Upper lobe of right lung (tissue), 1 donor: ENCODE data around the gene DIMT1. TPM values are rescaled to one million over a fixed set of nuclear protein-coding genes. Genes with fewer than 3 reads are reported as not detected.

Experiments used
- ATAC-seq: fragments of 200-7000 bp; cut with Tn5 transposase; one replicate; pipeline ENCODE4 v1.9.1; 2020; ENCODE audit warnings: mild to moderate bottlenecking, moderate library complexity
- DNase-seq: peaks from one replicate; pipeline ENCODE4 v3.0.0-alpha.2; 2020
- H3K27ac ChIP-seq: fragments of 200-600 bp; one replicate; pipeline ENCODE4 v1.8.0; 2022
- H3K27me3 ChIP-seq: fragments of 200-600 bp; one replicate; pipeline ENCODE4 v1.8.0; 2022; ENCODE audit warnings: mild to moderate bottlenecking
- H3K36me3 ChIP-seq: fragments of 200-600 bp; one replicate; pipeline ENCODE4 v1.8.0; 2022
- H3K4me1 ChIP-seq: fragments of 200-600 bp; one replicate; pipeline ENCODE4 v1.8.0; 2022
- H3K4me3 ChIP-seq: fragments of 200-600 bp; one replicate; pipeline ENCODE4 v1.8.0; 2022; ENCODE audit warnings: mild to moderate bottlenecking
- H3K9me3 ChIP-seq: fragments of 200-600 bp; one replicate; pipeline ENCODE4 v1.8.0; 2022
- intact Hi-C: fragments of 100-400 bp; cut with DNase I; formaldehyde crosslinking; loops from one replicate; pipeline ENCODE4 v1.11.0; 2022
- total RNA-seq: library from RNA; stranded (reverse); fragmentation: NEBNext Ultra II Directional; extraction: Animal tissue kit (Norgen Biotek cat#: 25700); gene quantifications from one replicate; pipeline ENCODE4 v1.2.1, GENCODE V29; 2021
- TF ChIP-seq, protein P1 (sequence below): fragments of 200-600 bp; IDR thresholded peaks from one replicate; pipeline ENCODE4 v1.8.0; 2022; ENCODE audit warnings: antibody characterized with exemption
- donor health status: DM: no; HTN: yes; CAD: no; lungs with severe emphysema.

The DIMT1 gene
- total RNA-seq, 1 donor from 2014 or later: 20.9 TPM

DNA sequence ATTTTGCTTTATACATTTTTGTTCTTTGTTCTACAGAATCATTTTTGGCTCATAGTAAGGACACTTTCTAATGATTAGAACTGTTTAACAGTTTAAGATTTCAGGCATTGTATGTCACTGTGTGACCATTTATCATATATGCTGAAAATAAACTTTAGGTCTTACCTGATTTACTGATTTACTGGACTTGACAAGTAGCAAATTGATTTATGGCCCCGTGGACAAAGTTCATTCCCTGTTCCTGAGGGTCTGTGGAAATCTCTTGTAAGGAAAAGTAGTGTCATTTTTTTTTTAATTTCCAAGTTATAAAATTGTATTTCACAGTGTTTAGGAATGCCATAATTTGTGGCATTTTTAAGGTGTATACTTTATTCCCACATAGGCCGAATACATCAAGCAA, 57.0 kb downstream of the DIMT1 start:
- intact Hi-C loops: no loop called here
- TF ChIP-seq, protein P1, sequence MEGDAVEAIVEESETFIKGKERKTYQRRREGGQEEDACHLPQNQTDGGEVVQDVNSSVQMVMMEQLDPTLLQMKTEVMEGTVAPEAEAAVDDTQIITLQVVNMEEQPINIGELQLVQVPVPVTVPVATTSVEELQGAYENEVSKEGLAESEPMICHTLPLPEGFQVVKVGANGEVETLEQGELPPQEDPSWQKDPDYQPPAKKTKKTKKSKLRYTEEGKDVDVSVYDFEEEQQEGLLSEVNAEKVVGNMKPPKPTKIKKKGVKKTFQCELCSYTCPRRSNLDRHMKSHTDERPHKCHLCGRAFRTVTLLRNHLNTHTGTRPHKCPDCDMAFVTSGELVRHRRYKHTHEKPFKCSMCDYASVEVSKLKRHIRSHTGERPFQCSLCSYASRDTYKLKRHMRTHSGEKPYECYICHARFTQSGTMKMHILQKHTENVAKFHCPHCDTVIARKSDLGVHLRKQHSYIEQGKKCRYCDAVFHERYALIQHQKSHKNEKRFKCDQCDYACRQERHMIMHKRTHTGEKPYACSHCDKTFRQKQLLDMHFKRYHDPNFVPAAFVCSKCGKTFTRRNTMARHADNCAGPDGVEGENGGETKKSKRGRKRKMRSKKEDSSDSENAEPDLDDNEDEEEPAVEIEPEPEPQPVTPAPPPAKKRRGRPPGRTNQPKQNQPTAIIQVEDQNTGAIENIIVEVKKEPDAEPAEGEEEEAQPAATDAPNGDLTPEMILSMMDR: no peak
- no peak for ATAC-seq

DNA sequence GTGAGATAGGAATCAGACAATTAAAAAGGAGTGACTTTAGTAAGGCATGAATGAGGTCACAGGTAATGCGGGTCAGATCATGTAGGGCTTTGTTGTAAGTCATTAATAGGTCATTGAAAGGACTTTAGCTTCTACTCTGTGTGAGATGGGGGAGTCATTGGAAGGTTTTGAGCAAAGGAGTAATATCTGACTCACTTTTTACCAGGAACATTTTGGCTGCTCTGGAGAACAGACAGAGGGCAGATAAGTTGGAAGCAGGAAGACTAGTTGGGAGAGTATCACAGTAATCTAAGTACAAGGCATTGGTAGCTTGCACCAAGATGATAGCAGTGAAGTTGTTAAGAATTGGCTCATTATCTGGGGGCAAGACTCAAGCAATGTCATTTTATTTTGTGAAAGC, 60.3 kb downstream of the DIMT1 start:
- TF ChIP-seq, protein P1: no peak
- peaks cover 8% of the 10 kb centered on the region for H3K36me3 ChIP-seq
- no peaks in the 10 kb centered on the region for H3K9me3 ChIP-seq
- no peak overlapping the region for H3K27ac ChIP-seq
- ATAC-seq (no peak), DNase-seq (no peak)
- no peaks in the 10 kb centered on the region for H3K4me1 ChIP-seq
- H3K27me3 ChIP-seq: no peaks in the 10 kb centered on the region
- intact Hi-C loops: no loop called here
- H3K4me3 ChIP-seq: no peak overlapping the region

More for the DNA sequence above, 57.0 kb downstream of the DIMT1 start:
- no peak overlapping the region for H3K27ac ChIP-seq
- no peaks in the 10 kb centered on the region for H3K4me1 ChIP-seq
- H3K9me3 ChIP-seq: no peaks in the 10 kb centered on the region
- DNase-seq: no peak
- H3K27me3 ChIP-seq: no peaks in the 10 kb centered on the region
- H3K36me3 ChIP-seq: peaks cover 27% of the 10 kb centered on the region
- no peak overlapping the region for H3K4me3 ChIP-seq

GRCh38 chr5:62342476-62342837, 61.2 kb downstream of the DIMT1 start:
- H3K27ac ChIP-seq: no peak overlapping the region
- H3K36me3 ChIP-seq: no peaks in the 10 kb centered on the region
- no peak overlapping the region for H3K4me3 ChIP-seq
- no peaks in the 10 kb centered on the region for H3K4me1 ChIP-seq
- H3K9me3 ChIP-seq: no peaks in the 10 kb centered on the region
- no peaks in the 10 kb centered on the region for H3K27me3 ChIP-seq
- TF ChIP-seq, protein P1: no peak
- DNase-seq (no peak), ATAC-seq (no peak)
- intact Hi-C loops: no loop called here

DNA sequence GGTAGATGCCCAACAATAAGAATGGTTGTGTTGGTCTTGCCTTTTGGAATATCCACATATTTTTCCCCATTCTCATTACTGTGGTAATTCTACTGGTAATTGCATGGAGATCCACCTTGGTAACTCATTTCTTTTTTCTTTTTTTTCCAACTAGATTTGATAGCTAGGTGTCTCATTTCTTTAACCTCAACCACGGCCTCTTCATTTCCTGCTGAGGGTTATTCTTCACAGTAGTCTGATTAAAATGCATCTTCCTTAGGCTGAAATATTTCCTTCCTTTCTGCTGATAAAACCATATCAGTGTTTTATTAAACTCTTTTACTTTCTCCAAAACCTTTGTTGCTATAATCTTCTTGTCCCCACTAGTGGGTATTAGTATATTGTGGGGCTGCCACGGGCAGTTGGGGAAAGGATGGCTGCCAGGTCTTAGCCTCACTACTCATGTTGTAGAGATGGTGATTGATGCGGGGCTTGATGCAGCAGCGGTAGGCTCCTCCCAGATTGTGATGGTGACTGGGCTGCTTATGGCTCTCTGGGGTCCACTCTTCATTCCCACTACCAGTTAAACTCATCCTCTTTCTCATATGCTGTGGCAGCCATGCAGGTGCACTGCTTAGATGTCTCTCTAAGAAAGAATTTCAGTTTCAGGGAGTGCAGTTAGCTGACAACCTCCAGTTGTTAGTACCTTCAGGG, 61.8 kb downstream of the DIMT1 start:
- no peaks in the 10 kb centered on the region for H3K36me3 ChIP-seq
- intact Hi-C loops: no loop called here
- no peak overlapping the region for H3K27ac ChIP-seq
- TF ChIP-seq, protein P1: no peak
- no peaks in the 10 kb centered on the region for H3K27me3 ChIP-seq
- no peaks in the 10 kb centered on the region for H3K4me1 ChIP-seq
- no peak overlapping the region for H3K4me3 ChIP-seq
- DNase-seq (no peak), ATAC-seq (no peak)
- no peaks in the 10 kb centered on the region for H3K9me3 ChIP-seq

- TF ChIP-seq, protein P1: no peak
Observed at GRCh38 chr5:62340979-62341378, 62.7 kb downstream of the DIMT1 start.

GRCh38 chr5:62340392-62340791, 63.3 kb downstream of the DIMT1 start:
- Histone ChIP-seq H3K27me3 (no peaks in the 10 kb centered on the region), H3K9me3 (no peaks in the 10 kb centered on the region), H3K27ac (no peak overlapping the region), H3K4me1 (no peaks in the 10 kb centered on the region), H3K4me3 (no peak overlapping the region), H3K36me3 (no peaks in the 10 kb centered on the region)
- TF ChIP-seq, protein P1: peak; percentile 31
- intact Hi-C loops: no loop called here
- no peak for DNase-seq
- no peak for ATAC-seq

More at GRCh38 chr5:62340979-62341378, 62.7 kb downstream of the DIMT1 start:
- Histone ChIP-seq H3K27me3 (no peaks in the 10 kb centered on the region), H3K9me3 (no peaks in the 10 kb centered on the region), H3K27ac (no peak overlapping the region), H3K36me3 (no peaks in the 10 kb centered on the region), H3K4me3 (no peak overlapping the region), H3K4me1 (no peaks in the 10 kb centered on the region)
- intact Hi-C loops: no loop called here
- DNase-seq (no peak), ATAC-seq (no peak)
